ENCODE results near the gene GPR107.

- no peak for TF ChIP-seq POLR2A (IDR thresholded peaks at IDR 0.05)
- TF ChIP-seq, protein P1, sequence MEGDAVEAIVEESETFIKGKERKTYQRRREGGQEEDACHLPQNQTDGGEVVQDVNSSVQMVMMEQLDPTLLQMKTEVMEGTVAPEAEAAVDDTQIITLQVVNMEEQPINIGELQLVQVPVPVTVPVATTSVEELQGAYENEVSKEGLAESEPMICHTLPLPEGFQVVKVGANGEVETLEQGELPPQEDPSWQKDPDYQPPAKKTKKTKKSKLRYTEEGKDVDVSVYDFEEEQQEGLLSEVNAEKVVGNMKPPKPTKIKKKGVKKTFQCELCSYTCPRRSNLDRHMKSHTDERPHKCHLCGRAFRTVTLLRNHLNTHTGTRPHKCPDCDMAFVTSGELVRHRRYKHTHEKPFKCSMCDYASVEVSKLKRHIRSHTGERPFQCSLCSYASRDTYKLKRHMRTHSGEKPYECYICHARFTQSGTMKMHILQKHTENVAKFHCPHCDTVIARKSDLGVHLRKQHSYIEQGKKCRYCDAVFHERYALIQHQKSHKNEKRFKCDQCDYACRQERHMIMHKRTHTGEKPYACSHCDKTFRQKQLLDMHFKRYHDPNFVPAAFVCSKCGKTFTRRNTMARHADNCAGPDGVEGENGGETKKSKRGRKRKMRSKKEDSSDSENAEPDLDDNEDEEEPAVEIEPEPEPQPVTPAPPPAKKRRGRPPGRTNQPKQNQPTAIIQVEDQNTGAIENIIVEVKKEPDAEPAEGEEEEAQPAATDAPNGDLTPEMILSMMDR (IDR thresholded peaks at IDR 0.05): no peak
These were observed 87.0 kb downstream of the GPR107 start for GRCh38 chr9:130140706-130141105.

All from lower leg skin (tissue), 3 donors.